ENCODE data around the gene DEFB116. TPM values are rescaled to one million over a fixed set of nuclear protein-coding genes. Genes with fewer than 3 reads are reported as not detected.
"Not testable (repeated sequence)": the region's sequence is repeated elsewhere in the genome, so short reads cannot be mapped to it uniquely, and the experiment has no call there.

The DEFB116 gene
- total RNA-seq = not detected
- polyA plus RNA-seq = not detected

- WGBS = 44% methylated on average over 8 of the region's 8 CpGs
- Histone ChIP-seq H3K4me1 (ENCODE audit: insufficient read depth) (no peaks in the 10 kb centered on the region), H3K4me3 (ENCODE audit: low read depth, low read length) (no peak within 1 kb of the TSS), H3K36me3 (ENCODE audit: insufficient read depth) (no peaks in the 10 kb centered on the region), H3K27ac (ENCODE audit: low read depth) (no peak within 1 kb of the TSS)
- no peak for DNase-seq (ENCODE audit: extremely low spot score)
These were observed at the start of gene DEFB116 for GRCh38 chr20:31308535-31309162. Gene DEFB116, minus strand, starts transcription at chr20:31308585. Its CDS starts 0 bp downstream, at chr20:31308585.

GRCh38 chr20:31355981-31356380 is 47.6 kb upstream of the DEFB116 start:
- DNase-seq (ENCODE audit: extremely low spot score) = no peak
- WGBS = 65% methylated on average over 1 of the region's 1 CpG
- H3K4me3 ChIP-seq (ENCODE audit: low read depth, low read length) = no peak overlapping the region

GRCh38 chr20:31341470-31341869 is 33.1 kb upstream of the DEFB116 start:
- Histone ChIP-seq H3K4me3 (ENCODE audit: low read depth, low read length) (no peak overlapping the region), H3K4me1 (ENCODE audit: insufficient read depth) (no peaks in the 10 kb centered on the region), H3K36me3 (ENCODE audit: insufficient read depth) (no peaks in the 10 kb centered on the region), H3K27ac (ENCODE audit: low read depth) (no peak overlapping the region)
- no peak for DNase-seq (ENCODE audit: extremely low spot score)

More at GRCh38 chr20:31355981-31356380, 47.6 kb upstream of the DEFB116 start:
- H3K27ac ChIP-seq (ENCODE audit: low read depth) = no peak overlapping the region
- H3K36me3 ChIP-seq (ENCODE audit: insufficient read depth) = no peaks in the 10 kb centered on the region
- H3K4me1 ChIP-seq (ENCODE audit: insufficient read depth) = no peaks in the 10 kb centered on the region

GRCh38 chr20:31330893-31331292 is 22.5 kb upstream of the DEFB116 start:
- H3K4me1 ChIP-seq (ENCODE audit: insufficient read depth) = no peaks in the 10 kb centered on the region
- no peak for DNase-seq (ENCODE audit: extremely low spot score)
- no peak overlapping the region for H3K27ac ChIP-seq (ENCODE audit: low read depth)
- no peaks in the 10 kb centered on the region for H3K36me3 ChIP-seq (ENCODE audit: insufficient read depth)
- H3K4me3 ChIP-seq (ENCODE audit: low read depth, low read length) = no peak overlapping the region

GRCh38 chr20:31322504-31322903 is 14.1 kb upstream of the DEFB116 start:
- no peak overlapping the region for H3K27ac ChIP-seq (ENCODE audit: low read depth)
- WGBS = 44% methylated on average over 3 of the region's 3 CpGs
- no peak for DNase-seq (ENCODE audit: extremely low spot score)
- no peaks in the 10 kb centered on the region for H3K36me3 ChIP-seq (ENCODE audit: insufficient read depth)
- H3K4me1 ChIP-seq (ENCODE audit: insufficient read depth) = no peaks in the 10 kb centered on the region
- no peak overlapping the region for H3K4me3 ChIP-seq (ENCODE audit: low read depth, low read length)

GRCh38 chr20:31284964-31285363 is 23.4 kb downstream of the DEFB116 start:
- 73% methylated on average over 7 of the region's 7 CpGs for WGBS

GRCh38 chr20:31278178-31278577 is 30.2 kb downstream of the DEFB116 start:
- Histone ChIP-seq H3K4me1 (ENCODE audit: insufficient read depth) (no peaks in the 10 kb centered on the region), H3K36me3 (ENCODE audit: insufficient read depth) (no peaks in the 10 kb centered on the region), H3K4me3 (ENCODE audit: low read depth, low read length) (no peak overlapping the region), H3K27ac (ENCODE audit: low read depth) (no peak overlapping the region)
- 63% methylated on average over 1 of the region's 1 CpG for WGBS
- no peak for DNase-seq (ENCODE audit: extremely low spot score)

More at GRCh38 chr20:31284964-31285363, 23.4 kb downstream of the DEFB116 start:
- not testable (repeated sequence) for H3K27ac ChIP-seq (ENCODE audit: low read depth); H3K4me3 ChIP-seq (ENCODE audit: low read depth, low read length); DNase-seq (ENCODE audit: extremely low spot score); H3K36me3 ChIP-seq (ENCODE audit: insufficient read depth); H3K4me1 ChIP-seq (ENCODE audit: insufficient read depth)

GRCh38 chr20:31274441-31274840 is 33.9 kb downstream of the DEFB116 start:
- no peaks in the 10 kb centered on the region for H3K36me3 ChIP-seq (ENCODE audit: insufficient read depth)
- no peak overlapping the region for H3K27ac ChIP-seq (ENCODE audit: low read depth)
- no peak for DNase-seq (ENCODE audit: extremely low spot score)
- no peaks in the 10 kb centered on the region for H3K4me1 ChIP-seq (ENCODE audit: insufficient read depth)
- H3K4me3 ChIP-seq (ENCODE audit: low read depth, low read length) = no peak overlapping the region
- WGBS = 80% methylated on average over 20 of the region's 20 CpGs

GRCh38 chr20:31260326-31260932 is 48.0 kb downstream of the DEFB116 start:
- WGBS = 70% methylated on average over 6 of the region's 6 CpGs
- no peak overlapping the region for H3K27ac ChIP-seq (ENCODE audit: low read depth)
- no peak for DNase-seq (ENCODE audit: extremely low spot score)
- H3K4me3 ChIP-seq (ENCODE audit: low read depth, low read length) = no peak overlapping the region
- no peaks in the 10 kb centered on the region for H3K36me3 ChIP-seq (ENCODE audit: insufficient read depth)
- no peaks in the 10 kb centered on the region for H3K4me1 ChIP-seq (ENCODE audit: insufficient read depth)

- Histone ChIP-seq H3K36me3 (ENCODE audit: insufficient read depth) (no peaks in the 10 kb centered on the region), H3K4me3 (ENCODE audit: low read depth, low read length) (no peak within 1 kb of the TSS), H3K4me1 (ENCODE audit: insufficient read depth) (no peaks in the 10 kb centered on the region), H3K27ac (ENCODE audit: low read depth) (no peak within 1 kb of the TSS)
- no peak for DNase-seq (ENCODE audit: extremely low spot score)
- WGBS = 56% methylated on average over 2 of the region's 2 CpGs
These were observed 51.0 kb downstream of the DEFB116 start, which contains the start of gene DEFB115 for GRCh38 chr20:31257364-31257763. Gene DEFB115, plus strand, starts transcription at chr20:31257664. Its CDS starts 0 bp downstream, at chr20:31257664.

GRCh38 chr20:31256959-31257358 is 51.4 kb downstream of the DEFB116 start:
- 40% methylated on average over 3 of the region's 3 CpGs for WGBS
- no peaks in the 10 kb centered on the region for H3K4me1 ChIP-seq (ENCODE audit: insufficient read depth)
- no peak overlapping the region for H3K27ac ChIP-seq (ENCODE audit: low read depth)
- DNase-seq (ENCODE audit: extremely low spot score) = no peak
- H3K36me3 ChIP-seq (ENCODE audit: insufficient read depth) = no peaks in the 10 kb centered on the region
- no peak overlapping the region for H3K4me3 ChIP-seq (ENCODE audit: low read depth, low read length)

Small RNA genes lying within 50 kb of the gene (small RNA-seq; reads per million reads assigned to genes)
- gene RNA5SP480 = not detected

Other genes starting within 250 kb of the DEFB116 start
- not detected for gene DEFB115, start 50.9 kb downstream of the DEFB116 start, total RNA-seq
- gene DEFB115, start 50.9 kb downstream of the DEFB116 start, polyA plus RNA-seq = not detected
- gene DEFB118, start 60.0 kb upstream of the DEFB116 start, total RNA-seq = not detected
- not detected for gene DEFB118, start 60.0 kb upstream of the DEFB116 start, polyA plus RNA-seq
- not detected for gene DEFB119, start 82.0 kb upstream of the DEFB116 start, total RNA-seq
- gene DEFB119, start 82.0 kb upstream of the DEFB116 start, polyA plus RNA-seq = not detected
- gene DEFB121, start 97.6 kb upstream of the DEFB116 start, total RNA-seq = not detected
- gene DEFB121, start 97.6 kb upstream of the DEFB116 start, polyA plus RNA-seq = not detected
- not detected for gene DEFB123, start 132.0 kb upstream of the DEFB116 start, total RNA-seq
- not detected for gene DEFB123, start 132.0 kb upstream of the DEFB116 start, polyA plus RNA-seq
- not detected for gene DEFB124, start 166.5 kb upstream of the DEFB116 start, total RNA-seq
- gene DEFB124, start 166.5 kb upstream of the DEFB116 start, polyA plus RNA-seq = 0.52 TPM
- 4.1 TPM for gene REM1, start 166.7 kb upstream of the DEFB116 start, total RNA-seq
- 4.8 TPM for gene REM1, start 166.7 kb upstream of the DEFB116 start, polyA plus RNA-seq
- 48.8 TPM for gene HM13, start 205.9 kb upstream of the DEFB116 start, total RNA-seq
- gene HM13, start 205.9 kb upstream of the DEFB116 start, polyA plus RNA-seq = 90.4 TPM

All from urinary bladder (tissue), 4 donors.